Fibroblast of mammary gland (primary cell): Measurements from ENCODE around the gene DYRK2.

Source experiments
- DNase-seq: peaks from one replicate; pipeline ENCODE4 v3.0.0-alpha.2; 2010; ENCODE audit warnings: low read depth
- H3K4me3 ChIP-seq: 2 replicates; pipeline ENCODE4 v1.5.1; 2011; ENCODE audit warnings: low read depth, mild to moderate bottlenecking, low read length, moderate library complexity; ENCODE audit not compliant: control insufficient read depth
- TF ChIP-seq, protein P1 (sequence below): conservative IDR thresholded peaks from 2 replicates; pipeline ENCODE4 v1.5.1; 2011; ENCODE audit warnings: low read depth, low read length, inconsistent platforms; ENCODE audit not compliant: control insufficient read depth, insufficient read depth

DYRK2 gene

DNA sequence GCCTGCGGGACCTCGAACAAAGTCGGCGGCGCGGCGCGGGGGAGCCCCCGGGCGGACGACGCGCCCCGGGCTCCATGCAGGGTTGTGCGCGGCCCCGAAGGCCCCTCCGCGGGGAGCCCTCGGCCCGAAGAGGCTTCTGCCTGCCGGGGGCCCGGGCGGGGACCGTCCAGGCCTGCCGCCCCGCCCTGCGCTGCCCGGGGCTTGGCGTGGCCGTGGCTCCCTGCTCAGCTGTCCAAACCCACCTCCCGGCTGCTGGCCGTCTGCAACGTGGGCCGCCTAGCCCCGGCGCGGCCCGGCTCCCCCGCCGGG is 670 bp downstream of the DYRK2 start:
- H3K4me3 ChIP-seq = peak overlapping the region; percentile 79
- TF ChIP-seq, protein P1, sequence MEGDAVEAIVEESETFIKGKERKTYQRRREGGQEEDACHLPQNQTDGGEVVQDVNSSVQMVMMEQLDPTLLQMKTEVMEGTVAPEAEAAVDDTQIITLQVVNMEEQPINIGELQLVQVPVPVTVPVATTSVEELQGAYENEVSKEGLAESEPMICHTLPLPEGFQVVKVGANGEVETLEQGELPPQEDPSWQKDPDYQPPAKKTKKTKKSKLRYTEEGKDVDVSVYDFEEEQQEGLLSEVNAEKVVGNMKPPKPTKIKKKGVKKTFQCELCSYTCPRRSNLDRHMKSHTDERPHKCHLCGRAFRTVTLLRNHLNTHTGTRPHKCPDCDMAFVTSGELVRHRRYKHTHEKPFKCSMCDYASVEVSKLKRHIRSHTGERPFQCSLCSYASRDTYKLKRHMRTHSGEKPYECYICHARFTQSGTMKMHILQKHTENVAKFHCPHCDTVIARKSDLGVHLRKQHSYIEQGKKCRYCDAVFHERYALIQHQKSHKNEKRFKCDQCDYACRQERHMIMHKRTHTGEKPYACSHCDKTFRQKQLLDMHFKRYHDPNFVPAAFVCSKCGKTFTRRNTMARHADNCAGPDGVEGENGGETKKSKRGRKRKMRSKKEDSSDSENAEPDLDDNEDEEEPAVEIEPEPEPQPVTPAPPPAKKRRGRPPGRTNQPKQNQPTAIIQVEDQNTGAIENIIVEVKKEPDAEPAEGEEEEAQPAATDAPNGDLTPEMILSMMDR = no peak
- no peak for DNase-seq

DNA sequence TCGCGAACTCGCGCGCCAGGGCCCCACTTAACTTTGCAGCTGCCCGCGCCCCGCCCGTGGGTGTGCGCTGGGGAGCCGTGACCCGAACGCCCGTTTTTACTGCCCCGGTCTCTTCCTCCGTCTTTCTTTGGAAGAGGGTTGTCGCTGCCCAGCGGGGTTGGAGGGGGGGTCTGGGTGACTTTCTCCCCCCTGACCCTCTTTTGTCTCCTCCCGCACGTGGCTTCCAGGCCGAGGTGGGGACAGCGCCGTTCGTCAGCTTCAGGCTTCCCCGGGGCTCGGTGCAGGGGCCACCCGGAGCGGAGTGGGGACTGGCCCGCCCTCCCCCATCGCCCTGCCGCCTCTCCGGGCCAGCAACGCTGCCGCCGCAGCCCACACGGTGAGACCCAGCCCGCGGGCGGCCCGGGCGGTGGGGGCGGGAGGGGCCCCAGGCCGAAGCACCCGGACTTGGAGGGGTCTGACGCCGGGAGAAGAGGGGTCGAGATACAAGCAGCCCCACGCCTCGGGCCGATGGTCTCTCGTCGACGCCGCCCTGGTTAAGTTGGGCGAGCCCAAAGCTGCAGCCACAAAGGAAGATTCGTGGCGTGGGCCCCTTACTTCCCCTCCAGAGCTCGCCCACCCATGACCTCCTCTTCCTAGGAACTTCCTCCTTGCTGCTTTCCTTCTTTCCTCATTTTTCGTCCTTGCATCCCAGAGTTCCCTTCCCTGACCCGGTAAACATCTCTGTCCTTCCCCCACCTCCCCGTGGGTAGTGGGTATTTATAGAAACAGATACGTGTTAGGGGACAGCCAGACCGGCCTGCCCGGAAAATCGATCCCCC is 1.2 kb downstream of the DYRK2 start:
- TF ChIP-seq, protein P1 = no peak
- H3K4me3 ChIP-seq = peak overlapping the region; percentile 79

DNA sequence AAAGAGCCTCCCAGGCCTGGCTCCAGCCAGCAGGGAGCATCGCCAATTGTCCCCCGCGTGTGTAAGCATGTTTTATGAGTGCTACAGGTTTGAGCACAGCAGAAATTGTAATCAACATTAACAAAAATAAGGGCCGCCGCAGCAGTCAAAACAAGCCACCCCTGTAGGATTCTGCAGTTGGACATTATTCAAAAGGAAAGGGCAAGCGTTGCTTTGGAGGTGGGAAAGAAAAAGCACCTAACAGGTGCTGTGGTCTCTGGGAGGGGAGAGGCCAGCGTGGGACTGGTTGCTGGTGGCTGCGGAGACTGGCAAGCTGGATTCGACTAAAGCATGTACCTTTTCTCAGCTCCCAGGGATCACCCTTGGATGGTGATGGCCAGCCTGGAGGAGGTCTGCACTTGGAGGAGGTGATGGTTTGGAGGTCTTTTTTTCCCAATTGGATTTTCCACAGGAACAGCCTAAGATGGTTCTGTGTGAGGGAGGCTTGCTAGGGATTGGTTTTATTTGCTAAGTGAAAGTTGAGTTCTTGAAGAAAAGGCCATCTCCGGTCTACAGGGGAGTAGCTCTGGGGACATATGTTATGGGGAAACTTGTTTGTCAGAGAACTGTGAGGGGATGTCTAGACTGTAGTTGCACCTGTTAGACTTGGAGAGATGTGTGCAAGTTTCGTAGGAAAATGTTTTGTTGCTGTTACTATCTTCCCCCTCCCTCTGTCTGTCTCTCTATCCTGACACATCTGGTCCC is 2.0 kb downstream of the DYRK2 start:
- no peak for DNase-seq
- TF ChIP-seq, protein P1 = no peak
- H3K4me3 ChIP-seq = peak overlapping the region; percentile 79

More for the DNA sequence above, 1.2 kb downstream of the DYRK2 start:
- DNase-seq = peak; percentile 38

DNA sequence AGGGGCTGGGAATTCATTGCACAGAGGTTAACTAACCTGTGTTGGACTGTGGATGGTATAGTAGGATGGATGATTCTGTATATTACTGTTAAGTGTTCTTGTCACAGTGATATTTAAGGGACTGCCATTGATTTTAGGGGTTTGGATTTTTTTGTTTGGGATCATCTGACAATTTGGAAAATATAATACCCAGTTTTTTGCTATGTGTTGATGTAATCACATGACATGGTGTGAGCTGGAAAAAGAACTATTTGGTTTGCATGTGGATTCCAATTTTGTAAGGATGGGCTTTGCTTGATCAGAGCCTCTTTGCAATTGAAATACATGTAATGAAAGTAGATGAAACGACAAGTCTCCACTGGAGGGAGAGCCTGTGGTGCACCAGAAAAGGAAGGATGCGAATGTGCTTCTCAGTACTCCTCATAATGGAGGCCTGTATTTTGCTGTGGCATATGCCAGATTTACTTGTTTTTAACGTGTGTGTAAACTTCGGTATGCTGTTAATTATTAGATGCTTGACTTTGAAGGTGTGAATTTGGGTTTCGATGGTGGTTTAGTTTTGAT is 2.7 kb downstream of the DYRK2 start:
- DNase-seq = peak; percentile 62
- TF ChIP-seq, protein P1 = peak; percentile 40
- peak overlapping the region; percentile 79 for H3K4me3 ChIP-seq

DNA sequence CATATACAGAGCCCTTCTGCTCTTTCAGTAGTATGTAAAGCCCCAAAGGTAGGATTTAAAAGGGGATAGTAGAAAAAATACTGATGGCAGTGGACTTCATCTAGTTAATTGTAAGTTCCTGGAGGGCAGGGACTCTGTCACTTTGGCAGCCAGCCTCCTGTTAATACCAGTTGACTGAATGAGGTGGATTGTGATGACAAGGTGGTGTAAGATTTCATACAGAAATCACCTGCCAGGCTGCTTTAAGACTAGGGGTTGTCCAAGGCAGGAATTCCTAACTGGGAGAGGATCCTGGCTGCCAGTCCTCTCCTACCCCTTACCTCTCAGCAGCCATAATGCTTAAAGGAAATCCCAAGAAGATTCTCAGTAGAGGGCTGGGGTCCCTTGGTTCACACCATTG is 7.3 kb downstream of the DYRK2 start:
- no peak for DNase-seq
- H3K4me3 ChIP-seq = no peak overlapping the region
- TF ChIP-seq, protein P1 = no peak

DNA sequence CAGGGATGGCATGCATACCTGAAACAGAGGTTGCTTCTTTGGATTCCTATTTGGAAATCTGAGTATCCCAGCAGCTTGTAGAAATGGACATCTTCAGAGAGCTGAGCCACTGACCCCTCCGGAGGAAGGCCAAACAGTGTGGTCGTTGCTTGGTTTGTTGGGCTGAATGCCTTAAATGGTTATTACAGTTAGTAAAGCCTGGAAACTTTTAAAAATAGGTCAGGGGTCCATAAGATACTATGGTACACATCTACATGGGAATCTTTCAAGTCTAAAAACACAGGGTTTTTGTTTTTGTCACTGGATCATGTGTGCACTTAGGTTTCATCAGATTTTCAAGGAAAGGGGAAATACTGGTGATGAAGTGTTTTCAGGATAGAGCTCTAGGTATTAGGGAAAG is 7.7 kb downstream of the DYRK2 start:
- TF ChIP-seq, protein P1 = no peak
- DNase-seq = no peak
- no peak overlapping the region for H3K4me3 ChIP-seq
